H1 (cell line): ENCODE results near the gene COL6A2.

ENCODE experiments used
- ATF3 ChIP-seq: IDR thresholded peaks from 2 replicates; pipeline ENCODE4 v1.6.1; 2011; ENCODE audit warnings: low read depth, mild to moderate bottlenecking, low read length; ENCODE audit not compliant: insufficient read depth
- CEBPB ChIP-seq: IDR thresholded peaks from 2 replicates; pipeline ENCODE4 v1.6.1; 2012; ENCODE audit warnings: low read depth, low read length
- CREB1 ChIP-seq: IDR thresholded peaks from 2 replicates; pipeline ENCODE4 v1.6.1; 2012; ENCODE audit warnings: inconsistent platforms
- EP300 ChIP-seq, 2 experiments: IDR thresholded peaks; 1 replicate in 1 of 2; 2 replicates in 1 of 2; pipeline ENCODE4 v1.6.1; 2011 to 2012; ENCODE audit warnings: low read depth in 2 of 2, low read length in 2 of 2, mild to moderate bottlenecking in 2 of 2, borderline replicate concordance in 1 of 2, inconsistent platforms in 1 of 2, moderate library complexity in 1 of 2
- MAX ChIP-seq: IDR thresholded peaks from 2 replicates; pipeline ENCODE4 v1.6.1; 2012; ENCODE audit warnings: inconsistent platforms
- PHF8 ChIP-seq: fragments of 200-600 bp; sonication (generic); conservative IDR thresholded peaks from 2 replicates; pipeline ENCODE4 v1.7.1; 2012; ENCODE audit warnings: low read depth, mild to moderate bottlenecking, inconsistent platforms, low read length, moderate library complexity
- POLR2A ChIP-seq, 2 experiments: IDR thresholded peaks; 1 replicate in 1 of 2; 2 replicates in 1 of 2; pipeline ENCODE4 v1.6.1; 2011; ENCODE audit warnings: low read depth in 2 of 2, low read length in 2 of 2, mild to moderate bottlenecking in 2 of 2; ENCODE audit errors: control extremely low read depth in 1 of 2
- SIX5 ChIP-seq: IDR thresholded peaks from 2 replicates; pipeline ENCODE4 v1.6.1; 2011; ENCODE audit warnings: mild to moderate bottlenecking, low read depth, low read length
- SP1 ChIP-seq: IDR thresholded peaks from 2 replicates; pipeline ENCODE4 v1.6.1; 2011; ENCODE audit warnings: low read depth, low read length
- SUZ12 ChIP-seq: fragments of 200-600 bp; sonication (generic); IDR thresholded peaks from 2 replicates; pipeline ENCODE4 v1.6.1; 2012; ENCODE audit warnings: mild to moderate bottlenecking, inconsistent platforms, low read length, moderate library complexity, mixed read lengths
- TBP ChIP-seq: IDR thresholded peaks from 2 replicates; pipeline ENCODE4 v1.6.1; 2011; ENCODE audit warnings: low read depth, low read length, improper control_type of control experiment
- TF ChIP-seq, protein P1 (sequence below), 3 experiments: IDR thresholded peaks; 1 replicate in 2 of 3; 2 replicates in 1 of 3; pipeline versions ENCODE4 v1.5.1 to v1.6.1; 2011; ENCODE audit warnings: low read length in 3 of 3, mild to moderate bottlenecking in 3 of 3, inconsistent platforms in 2 of 3, low read depth in 1 of 3, moderate library complexity in 1 of 3; ENCODE audit not compliant: insufficient read depth in 1 of 3; ENCODE audit errors: control extremely low read depth in 1 of 3

DNA sequence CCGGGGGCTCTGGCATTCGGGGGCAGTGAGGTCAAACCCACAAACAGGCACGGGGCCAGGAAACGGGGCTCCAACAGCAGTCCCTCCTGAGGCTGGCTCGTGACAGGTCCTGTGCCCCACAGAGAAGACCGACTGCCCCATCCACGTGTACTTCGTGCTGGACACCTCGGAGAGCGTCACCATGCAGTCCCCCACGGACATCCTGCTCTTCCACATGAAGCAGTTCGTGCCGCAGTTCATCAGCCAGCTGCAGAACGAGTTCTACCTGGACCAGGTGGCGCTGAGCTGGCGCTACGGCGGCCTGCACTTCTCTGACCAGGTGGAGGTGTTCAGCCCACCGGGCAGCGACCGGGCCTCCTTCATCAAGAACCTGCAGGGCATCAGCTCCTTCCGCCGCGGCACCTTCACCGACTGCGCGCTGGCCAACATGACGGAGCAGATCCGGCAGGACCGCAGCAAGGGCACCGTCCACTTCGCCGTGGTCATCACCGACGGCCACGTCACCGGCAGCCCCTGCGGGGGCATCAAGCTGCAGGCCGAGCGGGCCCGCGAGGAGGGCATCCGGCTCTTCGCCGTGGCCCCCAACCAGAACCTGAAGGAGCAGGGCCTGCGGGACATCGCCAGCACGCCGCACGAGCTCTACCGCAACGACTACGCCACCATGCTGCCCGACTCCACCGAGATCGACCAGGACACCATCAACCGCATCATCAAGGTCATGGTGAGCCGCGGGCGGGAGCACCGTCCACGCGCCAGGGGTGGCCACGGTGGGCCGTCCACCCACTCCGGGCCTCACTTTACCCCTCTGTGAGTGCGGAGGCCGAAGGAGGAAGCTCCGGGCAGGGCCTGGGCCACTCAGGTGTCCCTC is 14.2 kb downstream of the COL6A2 start:
- TF ChIP-seq, protein P1, sequence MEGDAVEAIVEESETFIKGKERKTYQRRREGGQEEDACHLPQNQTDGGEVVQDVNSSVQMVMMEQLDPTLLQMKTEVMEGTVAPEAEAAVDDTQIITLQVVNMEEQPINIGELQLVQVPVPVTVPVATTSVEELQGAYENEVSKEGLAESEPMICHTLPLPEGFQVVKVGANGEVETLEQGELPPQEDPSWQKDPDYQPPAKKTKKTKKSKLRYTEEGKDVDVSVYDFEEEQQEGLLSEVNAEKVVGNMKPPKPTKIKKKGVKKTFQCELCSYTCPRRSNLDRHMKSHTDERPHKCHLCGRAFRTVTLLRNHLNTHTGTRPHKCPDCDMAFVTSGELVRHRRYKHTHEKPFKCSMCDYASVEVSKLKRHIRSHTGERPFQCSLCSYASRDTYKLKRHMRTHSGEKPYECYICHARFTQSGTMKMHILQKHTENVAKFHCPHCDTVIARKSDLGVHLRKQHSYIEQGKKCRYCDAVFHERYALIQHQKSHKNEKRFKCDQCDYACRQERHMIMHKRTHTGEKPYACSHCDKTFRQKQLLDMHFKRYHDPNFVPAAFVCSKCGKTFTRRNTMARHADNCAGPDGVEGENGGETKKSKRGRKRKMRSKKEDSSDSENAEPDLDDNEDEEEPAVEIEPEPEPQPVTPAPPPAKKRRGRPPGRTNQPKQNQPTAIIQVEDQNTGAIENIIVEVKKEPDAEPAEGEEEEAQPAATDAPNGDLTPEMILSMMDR (IDR thresholded peaks at IDR 0.05; ENCODE audit: control extremely low read depth in 1 of 3, insufficient read depth in 1 of 3, low read depth in 1 of 3, low read length in 3 of 3), result no peak
- TF ChIP-seq CREB1 (no peak), SIX5 (no peak), POLR2A (IDR thresholded peaks at IDR 0.05; ENCODE audit: control extremely low read depth in 1 of 2, low read depth in 2 of 2, low read length in 2 of 2) (no peak), TBP (no peak), EP300 (IDR thresholded peaks at IDR 0.05; ENCODE audit: borderline replicate concordance in 1 of 2, low read depth in 2 of 2, low read length in 2 of 2) (no peak), SUZ12 (no peak), MAX (no peak), CEBPB (no peak), PHF8 (no peak), ATF3 (no peak), SP1 (no peak)
